HG03039 (cell line): ENCODE data around the gene INHBB.

Experiments used
- ATAC-seq: cut with Tn5 transposase; IDR thresholded peaks from one replicate; pipeline ENCODE4 v1.9.1; 2021; ENCODE audit warnings: mild to moderate bottlenecking, moderate library complexity; ENCODE audit not compliant: unreplicated experiment

The INHBB gene

GRCh38 chr2:120354467-120354866, 8.5 kb downstream of the INHBB start:
- no peak for ATAC-seq

GRCh38 chr2:120354935-120355779, 9.2 kb downstream of the INHBB start:
- no peak for ATAC-seq

- ATAC-seq: no peak
These were observed 9.9 kb downstream of the INHBB start for GRCh38 chr2:120355780-120356266.

GRCh38 chr2:120357768-120358167, 11.8 kb downstream of the INHBB start:
- no peak for ATAC-seq

GRCh38 chr2:120358734-120359465, 13.0 kb downstream of the INHBB start:
- ATAC-seq: no peak

- ATAC-seq: no peak
These were observed 14.4 kb downstream of the INHBB start for GRCh38 chr2:120360307-120360855.

- no peak for ATAC-seq
These were observed 17.0 kb downstream of the INHBB start for GRCh38 chr2:120362926-120363325.

- ATAC-seq: no peak
These were observed 19.4 kb downstream of the INHBB start for GRCh38 chr2:120365236-120365793.

GRCh38 chr2:120366698-120367097, 20.8 kb downstream of the INHBB start:
- ATAC-seq: no peak

GRCh38 chr2:120367221-120367620, 21.3 kb downstream of the INHBB start:
- ATAC-seq: no peak

- no peak for ATAC-seq
These were observed 21.7 kb downstream of the INHBB start for GRCh38 chr2:120367649-120368048.

- ATAC-seq: no peak
These were observed 22.1 kb downstream of the INHBB start for GRCh38 chr2:120368086-120368485.

- ATAC-seq: no peak
These were observed 23.3 kb downstream of the INHBB start for GRCh38 chr2:120369250-120369649.

- no peak for ATAC-seq
These were observed 26.2 kb downstream of the INHBB start for GRCh38 chr2:120371969-120372625.

GRCh38 chr2:120372816-120373215, 26.9 kb downstream of the INHBB start:
- ATAC-seq: no peak

GRCh38 chr2:120373424-120373823, 27.5 kb downstream of the INHBB start:
- no peak for ATAC-seq

GRCh38 chr2:120374821-120375220, 28.9 kb downstream of the INHBB start:
- ATAC-seq: no peak

GRCh38 chr2:120375251-120376020, 29.5 kb downstream of the INHBB start:
- ATAC-seq: no peak

- ATAC-seq: no peak
These were observed 30.2 kb downstream of the INHBB start for GRCh38 chr2:120376101-120376500.
